CD1c-positive myeloid dendritic cell (primary cell): ENCODE measurements around the gene EBP.

Source experiments
- DNase-seq: peaks from one replicate; pipeline ENCODE4 v3.0.0-alpha.2; 2016; ENCODE audit errors: extremely low spot score

The EBP gene

DNA sequence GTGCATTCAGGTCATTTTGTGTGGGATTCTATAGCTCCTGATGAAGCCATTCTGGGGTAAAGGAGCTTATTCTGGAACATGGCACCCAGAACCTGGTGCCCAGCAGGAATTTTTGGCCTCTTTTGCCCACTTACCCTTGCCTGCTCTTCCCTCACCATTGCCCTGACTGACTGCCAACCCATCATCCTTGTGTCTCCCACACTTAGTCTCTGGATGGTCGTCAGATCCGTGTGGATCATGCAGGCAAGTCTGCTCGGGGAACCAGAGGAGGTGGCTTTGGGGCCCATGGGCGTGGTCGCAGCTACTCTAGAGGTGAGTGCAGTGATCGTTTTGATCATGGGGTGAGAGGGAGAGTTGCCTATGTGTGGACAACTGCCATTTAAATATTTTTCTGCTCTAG lies 54.5 kb downstream of the EBP start:
- no peak for DNase-seq
